ENCODE results near the gene DNLZ.

DNLZ gene

GRCh38 chr9:136372006-136372405, 8.5 kb upstream of the DNLZ start:
- TF ChIP-seq GFI1B (tag by site-specific recombination; IDR thresholded peaks at IDR 0.05) (no peak), ZBTB1 (tag by site-specific recombination; IDR thresholded peaks at IDR 0.05) (no peak)
- CTCF ChIA-PET = interaction anchor here (0.5 to 1.5 kb wide), 3 partner anchors 9 to 26 kb away, joined by 3 to 6 read pairs (median 5); partner anchors contain the start of gene DNLZ
- Histone ChIP-seq H3K9me3 (ENCODE audit: control insufficient read depth, insufficient read depth, low read depth, low read length) (no peaks in the 10 kb centered on the region), H3K36me3 (ENCODE audit: control insufficient read depth in 2 of 2, insufficient read depth in 1 of 2, low read length in 2 of 2) (peaks cover 0 to 27% of the 10 kb centered on the region in 2 experiments; a peak in 1 of 3 replicates), H3K4me3 (ENCODE audit: low read depth, low read length) (no peak overlapping the region), H3K4me1 (ENCODE audit: control insufficient read depth, insufficient read depth, low read length) (no peaks in the 10 kb centered on the region), H3K27ac (ENCODE audit: extremely low read depth, low read depth, low read length) (no peak overlapping the region)
- POLR2A ChIA-PET = interaction anchor here (2.7 kb wide), 1 partner anchor 9 kb away, joined by 20 read pairs; the partner anchor contains the start of gene DNLZ

- ChIA-PET POLR2A (interaction anchor here (1.7 to 2.7 kb wide), 2 partner anchors 8 to 24 kb away, joined by 8 to 20 read pairs; partner anchors contain the start of gene DNLZ), CTCF (interaction anchor here (0.5 to 1.3 kb wide), 3 partner anchors 8 to 58 kb away, joined by 3 to 8 read pairs (median 6); partner anchors contain the start of gene DNLZ)
- no peak for TF ChIP-seq ZNF701 (tag by site-specific recombination; IDR thresholded peaks at IDR 0.05)
- TF ChIP-seq ZNF768 (tag by site-specific recombination; IDR thresholded peaks at IDR 0.05) = no peak
- no peak for TF ChIP-seq ZNF146 (tag by site-specific recombination; IDR thresholded peaks at IDR 0.05)
- no peak for TF ChIP-seq ZNF791 (tag by site-specific recombination; IDR thresholded peaks at IDR 0.05)
- TF ChIP-seq ZNF140 (tag by site-specific recombination; IDR thresholded peaks at IDR 0.05) = no peak
- no peak for TF ChIP-seq ZNF629 (tag by site-specific recombination; IDR thresholded peaks at IDR 0.05)
- TF ChIP-seq, protein P1, sequence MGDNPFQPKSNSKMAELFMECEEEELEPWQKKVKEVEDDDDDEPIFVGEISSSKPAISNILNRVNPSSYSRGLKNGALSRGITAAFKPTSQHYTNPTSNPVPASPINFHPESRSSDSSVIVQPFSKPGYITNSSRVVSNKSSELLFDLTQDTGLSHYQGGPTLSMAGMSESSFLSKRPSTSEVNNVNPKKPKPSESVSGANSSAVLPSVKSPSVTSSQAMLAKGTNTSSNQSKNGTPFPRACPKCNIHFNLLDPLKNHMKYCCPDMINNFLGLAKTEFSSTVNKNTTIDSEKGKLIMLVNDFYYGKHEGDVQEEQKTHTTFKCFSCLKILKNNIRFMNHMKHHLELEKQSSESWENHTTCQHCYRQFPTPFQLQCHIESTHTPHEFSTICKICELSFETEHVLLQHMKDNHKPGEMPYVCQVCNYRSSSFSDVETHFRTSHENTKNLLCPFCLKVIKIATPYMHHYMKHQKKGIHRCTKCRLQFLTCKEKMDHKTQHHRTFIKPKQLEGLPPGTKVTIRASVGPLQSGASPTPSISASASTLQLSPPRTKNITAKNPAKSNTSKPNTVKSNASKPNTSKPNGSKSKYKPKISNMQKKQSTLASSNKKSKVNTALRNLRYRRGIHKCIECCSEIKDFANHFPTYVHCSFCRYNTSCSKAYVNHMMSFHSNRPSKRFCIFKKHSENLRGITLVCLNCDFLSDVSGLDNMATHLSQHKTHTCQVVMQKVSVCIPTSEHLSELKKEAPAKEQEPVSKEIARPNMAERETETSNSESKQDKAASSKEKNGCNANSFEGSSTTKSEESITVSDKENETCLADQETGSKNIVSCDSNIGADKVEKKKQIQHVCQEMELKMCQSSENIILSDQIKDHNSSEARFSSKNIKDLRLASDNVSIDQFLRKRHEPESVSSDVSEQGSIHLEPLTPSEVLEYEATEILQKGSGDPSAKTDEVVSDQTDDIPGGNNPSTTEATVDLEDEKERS (tag by site-specific recombination; IDR thresholded peaks at IDR 0.05) = no peak
- no peak for TF ChIP-seq BCL11A (tag by site-specific recombination; IDR thresholded peaks at IDR 0.05; ENCODE audit: low read depth)
- no peak for TF ChIP-seq MZF1 (tag by site-specific recombination; IDR thresholded peaks at IDR 0.05; ENCODE audit: borderline replicate concordance)
- TF ChIP-seq ZNF2 (tag by site-specific recombination; IDR thresholded peaks at IDR 0.05) = no peak
- no peak for TF ChIP-seq ZNF211 (tag by site-specific recombination; IDR thresholded peaks at IDR 0.05; ENCODE audit: low read depth)
- no peak for TF ChIP-seq ZNF664 (tag by site-specific recombination; IDR thresholded peaks at IDR 0.05)
- no peak for TF ChIP-seq ZNF776 (tag by site-specific recombination; IDR thresholded peaks at IDR 0.05; ENCODE audit: borderline replicate concordance)
- no peak for TF ChIP-seq ZNF133 (tag by site-specific recombination; IDR thresholded peaks at IDR 0.05)
- TF ChIP-seq ZBTB7A (tag by site-specific recombination; IDR thresholded peaks at IDR 0.05; ENCODE audit: low read depth) = no peak
- TF ChIP-seq, protein P2, sequence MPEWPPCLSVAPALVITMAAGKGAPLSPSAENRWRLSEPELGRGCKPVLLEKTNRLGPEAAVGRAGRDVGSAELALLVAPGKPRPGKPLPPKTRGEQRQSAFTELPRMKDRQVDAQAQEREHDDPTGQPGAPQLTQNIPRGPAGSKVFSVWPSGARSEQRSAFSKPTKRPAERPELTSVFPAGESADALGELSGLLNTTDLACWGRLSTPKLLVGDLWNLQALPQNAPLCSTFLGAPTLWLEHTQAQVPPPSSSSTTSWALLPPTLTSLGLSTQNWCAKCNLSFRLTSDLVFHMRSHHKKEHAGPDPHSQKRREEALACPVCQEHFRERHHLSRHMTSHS (tag by site-specific recombination; IDR thresholded peaks at IDR 0.05) = no peak
- TF ChIP-seq, protein P3, sequence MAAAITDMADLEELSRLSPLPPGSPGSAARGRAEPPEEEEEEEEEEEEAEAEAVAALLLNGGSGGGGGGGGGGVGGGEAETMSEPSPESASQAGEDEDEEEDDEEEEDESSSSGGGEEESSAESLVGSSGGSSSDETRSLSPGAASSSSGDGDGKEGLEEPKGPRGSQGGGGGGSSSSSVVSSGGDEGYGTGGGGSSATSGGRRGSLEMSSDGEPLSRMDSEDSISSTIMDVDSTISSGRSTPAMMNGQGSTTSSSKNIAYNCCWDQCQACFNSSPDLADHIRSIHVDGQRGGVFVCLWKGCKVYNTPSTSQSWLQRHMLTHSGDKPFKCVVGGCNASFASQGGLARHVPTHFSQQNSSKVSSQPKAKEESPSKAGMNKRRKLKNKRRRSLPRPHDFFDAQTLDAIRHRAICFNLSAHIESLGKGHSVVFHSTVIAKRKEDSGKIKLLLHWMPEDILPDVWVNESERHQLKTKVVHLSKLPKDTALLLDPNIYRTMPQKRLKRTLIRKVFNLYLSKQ (tag by site-specific recombination; IDR thresholded peaks at IDR 0.05; ENCODE audit: borderline replicate concordance) = no peak
- TF ChIP-seq, protein P4, sequence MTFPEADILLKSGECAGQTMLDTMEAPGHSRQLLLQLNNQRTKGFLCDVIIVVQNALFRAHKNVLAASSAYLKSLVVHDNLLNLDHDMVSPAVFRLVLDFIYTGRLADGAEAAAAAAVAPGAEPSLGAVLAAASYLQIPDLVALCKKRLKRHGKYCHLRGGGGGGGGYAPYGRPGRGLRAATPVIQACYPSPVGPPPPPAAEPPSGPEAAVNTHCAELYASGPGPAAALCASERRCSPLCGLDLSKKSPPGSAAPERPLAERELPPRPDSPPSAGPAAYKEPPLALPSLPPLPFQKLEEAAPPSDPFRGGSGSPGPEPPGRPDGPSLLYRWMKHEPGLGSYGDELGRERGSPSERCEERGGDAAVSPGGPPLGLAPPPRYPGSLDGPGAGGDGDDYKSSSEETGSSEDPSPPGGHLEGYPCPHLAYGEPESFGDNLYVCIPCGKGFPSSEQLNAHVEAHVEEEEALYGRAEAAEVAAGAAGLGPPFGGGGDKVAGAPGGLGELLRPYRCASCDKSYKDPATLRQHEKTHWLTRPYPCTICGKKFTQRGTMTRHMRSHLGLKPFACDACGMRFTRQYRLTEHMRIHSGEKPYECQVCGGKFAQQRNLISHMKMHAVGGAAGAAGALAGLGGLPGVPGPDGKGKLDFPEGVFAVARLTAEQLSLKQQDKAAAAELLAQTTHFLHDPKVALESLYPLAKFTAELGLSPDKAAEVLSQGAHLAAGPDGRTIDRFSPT (tag by site-specific recombination; IDR thresholded peaks at IDR 0.05) = no peak
- no peak for TF ChIP-seq ZFP3 (tag by site-specific recombination; IDR thresholded peaks at IDR 0.05; ENCODE audit: low read depth)
- TF ChIP-seq KLF8 (tag by site-specific recombination; IDR thresholded peaks at IDR 0.05) = no peak
- Histone ChIP-seq H3K9me3 (ENCODE audit: control insufficient read depth, insufficient read depth, low read depth, low read length) (no peaks in the 10 kb centered on the region), H3K36me3 (ENCODE audit: control insufficient read depth in 2 of 2, insufficient read depth in 1 of 2, low read length in 2 of 2) (peaks cover 0 to 22% of the 10 kb centered on the region in 2 experiments; a peak in 1 of 3 replicates), H3K27ac (ENCODE audit: extremely low read depth, low read depth, low read length) (no peak overlapping the region), H3K4me3 (ENCODE audit: low read depth, low read length) (no peak overlapping the region), H3K4me1 (ENCODE audit: control insufficient read depth, insufficient read depth, low read length) (no peaks in the 10 kb centered on the region)
These were observed 8.0 kb upstream of the DNLZ start for GRCh38 chr9:136371533-136371880.
